Esophagus squamous epithelium (tissue), 5 donors: ENCODE data around the gene C2CD4D. TPM values are rescaled to one million over a fixed set of nuclear protein-coding genes. Genes with fewer than 3 reads are reported as not detected.

ENCODE experiments used
- DNase-seq: peaks from one replicate; lab custom pipeline; 2025; lab: John Stamatoyannopoulos, UW
- H3K27ac ChIP-seq, 4 donors: fragments of 200-600 bp; sonication (generic); one replicate each; pipeline ENCODE4 v1.5.1; 2016 to 2019; ENCODE audit warnings: mild to moderate bottlenecking in 1 of 4
- H3K27me3 ChIP-seq, 4 donors: fragments of 200-600 bp; sonication (generic); 1 replicate in 3 of 4; 2 replicates in 1 of 4; pipeline versions ENCODE4 v1.5.1 to v1.6.0; 2017 to 2021; ENCODE audit warnings: antibody characterized with exemption in 1 of 4
- H3K36me3 ChIP-seq, 3 donors: fragments of 200-600 bp; sonication (generic); one replicate each; pipeline ENCODE4 v1.5.1; 2016 to 2019
- H3K4me1 ChIP-seq, 3 donors: fragments of 200-600 bp; sonication (generic); one replicate each; pipeline ENCODE4 v1.5.1; 2017 to 2019
- H3K4me3 ChIP-seq, 4 donors: fragments of 200-600 bp; sonication (generic); 1 replicate in 3 of 4; 2 replicates in 1 of 4; pipeline ENCODE4 v1.5.1; 2016 to 2019; ENCODE audit warnings: mild to moderate bottlenecking in 2 of 4, moderate library complexity in 1 of 4
- H3K9me3 ChIP-seq, 3 donors: fragments of 200-600 bp; sonication (generic); one replicate each; pipeline ENCODE4 v1.5.1; 2016 to 2019
- POLR2A ChIP-seq, 4 donors: fragments of 450-650 bp; IDR thresholded peaks; one replicate each; pipeline ENCODE4 v1.6.1; 2017; ENCODE audit warnings: antibody characterized with exemption in 4 of 4, mild to moderate bottlenecking in 4 of 4, moderate library complexity in 3 of 4
- WGBS, 2 donors: methylation state at CpG; one replicate each; pipeline ENCODE4 v1.1.5; 2018; 5-methylcytosine and 5-hydroxymethylcytosine counted together
- intact Hi-C: fragments of 100-400 bp; cut with DNase I; formaldehyde crosslinking; loops from one replicate; pipeline ENCODE4 v1.15.0; 2022
- total RNA-seq, 4 donors: library from RNA; depleted of rRNA; stranded (reverse); fragments of >200 nt; gene quantifications; one replicate each; pipeline ENCODE4 v1.1.0, GENCODE V29; 2016
- TF ChIP-seq, protein P1 (sequence below), 6 experiments: fragments of 450-650 bp in 4 of 6; fragments of 200-600 bp in 2 of 6; sonication (generic) in 2 of 6; IDR thresholded peaks; one replicate each; pipeline ENCODE4 v1.5.1; 2016 to 2019; ENCODE audit warnings: antibody characterized with exemption in 6 of 6, mild to moderate bottlenecking in 4 of 6, moderate library complexity in 4 of 6
- donor health status: DM: yes; HTN: yes; CAD: no.

Gene C2CD4D
- total RNA-seq, 4 donors from 2014 or later = 0.22 to 0.38 TPM; not detected in 2

DNA sequence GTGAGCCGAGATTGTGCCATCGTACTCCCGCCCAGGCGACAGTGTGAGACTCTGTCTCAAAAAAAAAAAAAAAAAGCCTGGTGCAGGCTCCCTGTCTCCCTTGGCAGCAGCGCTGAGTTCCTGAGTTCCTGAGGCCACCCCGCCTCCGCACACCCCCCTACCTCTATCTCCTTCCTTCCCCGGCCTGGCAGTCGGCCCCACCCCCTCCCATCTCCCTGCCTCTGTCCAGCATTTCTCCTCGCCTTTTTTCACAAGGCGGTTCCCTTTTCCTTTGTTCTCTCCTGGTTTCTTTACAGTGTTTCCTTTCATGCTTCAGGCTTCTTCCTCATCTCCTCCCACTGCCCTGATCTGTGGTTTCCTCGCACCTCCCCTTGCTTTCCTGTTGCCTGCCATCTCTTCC is 10.7 kb downstream of the C2CD4D start:
- WGBS, 2 donors = 5 to 6% methylated on average over 10 to 12 of the region's 12 CpGs
- no peak overlapping the region for H3K4me3 ChIP-seq
- no peaks in the 10 kb centered on the region for H3K9me3 ChIP-seq
- no peak for TF ChIP-seq POLR2A (IDR thresholded peaks at IDR 0.05)
- TF ChIP-seq, protein P1, sequence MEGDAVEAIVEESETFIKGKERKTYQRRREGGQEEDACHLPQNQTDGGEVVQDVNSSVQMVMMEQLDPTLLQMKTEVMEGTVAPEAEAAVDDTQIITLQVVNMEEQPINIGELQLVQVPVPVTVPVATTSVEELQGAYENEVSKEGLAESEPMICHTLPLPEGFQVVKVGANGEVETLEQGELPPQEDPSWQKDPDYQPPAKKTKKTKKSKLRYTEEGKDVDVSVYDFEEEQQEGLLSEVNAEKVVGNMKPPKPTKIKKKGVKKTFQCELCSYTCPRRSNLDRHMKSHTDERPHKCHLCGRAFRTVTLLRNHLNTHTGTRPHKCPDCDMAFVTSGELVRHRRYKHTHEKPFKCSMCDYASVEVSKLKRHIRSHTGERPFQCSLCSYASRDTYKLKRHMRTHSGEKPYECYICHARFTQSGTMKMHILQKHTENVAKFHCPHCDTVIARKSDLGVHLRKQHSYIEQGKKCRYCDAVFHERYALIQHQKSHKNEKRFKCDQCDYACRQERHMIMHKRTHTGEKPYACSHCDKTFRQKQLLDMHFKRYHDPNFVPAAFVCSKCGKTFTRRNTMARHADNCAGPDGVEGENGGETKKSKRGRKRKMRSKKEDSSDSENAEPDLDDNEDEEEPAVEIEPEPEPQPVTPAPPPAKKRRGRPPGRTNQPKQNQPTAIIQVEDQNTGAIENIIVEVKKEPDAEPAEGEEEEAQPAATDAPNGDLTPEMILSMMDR (IDR thresholded peaks at IDR 0.05) = no peak
- no peaks in the 10 kb centered on the region for H3K36me3 ChIP-seq
- peaks cover 14 to 60% (median 16%) of the 10 kb centered on the region in 3 donors for H3K4me1 ChIP-seq
- DNase-seq = no peak
- H3K27ac ChIP-seq = peak overlapping the region in 2 of 4 donors; percentile 36 to 70
- intact Hi-C loops = no loop called here
- peaks cover 0 to 7% (median 0%) of the 10 kb centered on the region in 4 donors for H3K27me3 ChIP-seq

DNA sequence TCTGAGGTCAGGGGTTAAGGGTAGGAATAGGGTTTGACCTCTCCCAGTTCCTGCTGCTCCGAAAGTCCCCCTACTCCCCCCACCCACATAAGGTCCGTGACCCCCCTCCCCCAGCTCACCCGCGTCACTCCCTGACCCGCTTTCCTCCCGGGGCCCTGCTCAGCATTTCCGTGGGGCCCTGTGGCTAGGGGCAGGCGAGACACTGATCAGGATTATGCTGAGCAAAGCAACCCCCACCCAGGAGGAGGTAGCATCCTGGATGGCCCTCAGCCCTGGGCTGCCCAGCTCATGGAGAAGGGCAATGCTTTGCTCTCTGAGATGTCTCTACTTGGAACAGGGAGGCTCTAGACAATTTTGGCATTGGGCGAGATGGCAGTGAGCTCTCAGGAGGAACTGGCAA is 11.8 kb downstream of the C2CD4D start:
- Histone ChIP-seq H3K27ac (peak overlapping the region in 1 of 4 donors; percentile 21), H3K4me1 (peaks cover 14 to 50% (median 16%) of the 10 kb centered on the region in 3 donors), H3K9me3 (no peaks in the 10 kb centered on the region), H3K36me3 (no peaks in the 10 kb centered on the region), H3K27me3 (peaks cover 0 to 12% (median 0%) of the 10 kb centered on the region in 4 donors), H3K4me3 (no peak overlapping the region)
- no peak for DNase-seq
- 67% methylated on average over 2 of the region's 9 CpGs; no CpG with 5 or more reads in 1 of the 2 donors for WGBS, 2 donors
- intact Hi-C loops = no loop called here
- no peak for TF ChIP-seq POLR2A (IDR thresholded peaks at IDR 0.05)
- TF ChIP-seq, protein P1 (IDR thresholded peaks at IDR 0.05) = no peak

DNA sequence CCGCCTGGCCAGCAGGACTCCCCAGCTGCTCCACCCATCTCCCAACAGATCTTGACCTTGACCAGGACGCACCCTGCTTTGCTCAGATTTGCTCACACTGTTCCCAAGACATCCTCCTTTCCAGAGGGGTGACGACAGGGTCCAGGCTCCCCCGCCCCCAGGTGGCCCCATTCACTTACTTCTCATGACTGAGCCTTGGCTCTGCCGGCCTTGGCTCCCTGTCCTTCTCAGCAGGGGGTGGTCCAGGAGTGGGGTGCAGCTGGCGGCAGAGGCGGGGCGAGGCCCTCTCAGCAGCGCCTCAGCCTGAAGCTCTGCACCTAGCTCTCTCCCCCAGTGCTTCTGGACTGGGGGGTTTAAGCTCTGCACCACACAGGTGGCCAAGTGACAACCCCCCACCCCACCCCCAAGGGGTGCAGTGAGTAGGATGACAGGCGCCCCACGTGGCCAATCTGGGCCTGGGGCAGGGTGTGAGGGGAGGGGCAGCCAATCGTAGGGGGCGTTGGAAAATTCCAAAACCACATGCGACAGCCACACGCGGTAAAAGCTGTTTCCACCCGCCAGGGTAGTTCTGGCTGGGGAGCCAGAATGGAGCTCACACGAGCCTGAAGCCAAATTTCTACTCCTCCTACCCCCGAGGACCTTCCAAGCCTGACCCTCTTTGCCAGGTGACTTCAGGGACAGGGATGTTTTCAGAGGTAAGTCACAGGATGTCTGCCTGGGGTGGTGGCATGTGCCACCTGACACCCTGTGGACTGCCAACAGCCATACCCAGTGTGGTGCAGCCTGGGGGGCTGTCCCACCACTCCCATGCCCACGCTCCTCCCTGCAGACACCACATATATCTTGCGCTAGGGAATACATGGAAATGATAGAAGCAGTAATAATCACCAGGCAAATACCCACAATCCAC is 13.6 kb downstream of the C2CD4D start:
- intact Hi-C loops = no loop called here
- Histone ChIP-seq H3K4me1 (peaks cover 0 to 36% (median 10%) of the 10 kb centered on the region in 3 donors), H3K9me3 (no peaks in the 10 kb centered on the region), H3K36me3 (no peaks in the 10 kb centered on the region), H3K27ac (no peak overlapping the region), H3K27me3 (peaks cover 0 to 12% (median 0%) of the 10 kb centered on the region in 4 donors), H3K4me3 (peak overlapping the region in 1 of 4 donors; percentile 9)
- no peak for DNase-seq
- no peak for TF ChIP-seq POLR2A (IDR thresholded peaks at IDR 0.05)
- TF ChIP-seq, protein P1 (IDR thresholded peaks at IDR 0.05) = no peak
- 61 to 63% methylated on average over 13 of the region's 21 CpGs for WGBS, 2 donors

DNA sequence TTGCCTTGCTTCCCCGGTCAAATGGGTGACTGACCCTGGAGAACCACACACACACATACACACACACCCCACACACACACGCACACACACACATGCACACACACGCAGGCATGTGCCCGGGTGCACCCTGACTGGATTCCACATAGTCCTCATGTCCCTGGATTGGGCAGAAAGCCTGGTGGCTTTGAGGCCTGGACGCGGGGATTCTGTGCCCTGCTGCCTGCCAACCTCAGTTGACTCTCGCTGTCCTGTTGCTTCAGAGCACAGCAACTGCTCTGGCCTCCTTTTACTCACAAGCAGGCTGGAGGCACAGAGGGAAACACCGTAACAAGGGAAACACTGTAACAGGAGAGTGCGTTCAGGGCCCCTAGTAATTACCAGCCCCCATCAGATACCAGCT is 14.4 kb downstream of the C2CD4D start:
- no peak overlapping the region for H3K27ac ChIP-seq
- intact Hi-C loops = no loop called here
- 68 to 91% methylated on average over 4 to 7 of the region's 9 CpGs for WGBS, 2 donors
- no peaks in the 10 kb centered on the region for H3K9me3 ChIP-seq
- no peaks in the 10 kb centered on the region for H3K36me3 ChIP-seq
- TF ChIP-seq, protein P1 (IDR thresholded peaks at IDR 0.05) = no peak
- no peak for TF ChIP-seq POLR2A (IDR thresholded peaks at IDR 0.05)
- no peak for DNase-seq
- H3K4me1 ChIP-seq = peaks cover 0 to 36% (median 13%) of the 10 kb centered on the region in 3 donors
- H3K4me3 ChIP-seq = peak overlapping the region in 1 of 4 donors; percentile 9
- peaks cover 0 to 12% (median 0%) of the 10 kb centered on the region in 4 donors for H3K27me3 ChIP-seq

DNA sequence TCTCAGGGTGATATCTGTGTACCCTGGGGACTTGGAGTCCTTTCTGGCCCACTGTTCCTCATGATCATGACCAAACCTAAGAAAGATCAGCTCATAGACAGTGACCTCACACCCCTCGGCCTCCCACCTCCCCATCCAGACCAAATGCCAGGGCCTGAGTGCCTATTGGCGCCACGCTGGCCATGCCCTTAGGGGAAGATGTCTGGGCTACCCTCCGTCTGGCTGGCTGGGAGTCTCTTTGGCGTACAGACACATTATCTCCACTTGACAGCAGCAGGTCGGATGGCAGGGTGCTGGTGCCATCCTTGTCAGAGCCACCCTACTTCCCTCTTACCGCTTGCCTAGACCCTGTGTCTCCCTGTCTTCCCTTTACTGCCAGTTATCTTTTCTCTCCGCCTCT is 16.4 kb downstream of the C2CD4D start:
- no peak overlapping the region for H3K4me3 ChIP-seq
- WGBS, 2 donors = 63 to 80% methylated on average over 6 to 8 of the region's 8 CpGs
- DNase-seq = no peak
- no peaks in the 10 kb centered on the region for H3K9me3 ChIP-seq
- H3K36me3 ChIP-seq = no peaks in the 10 kb centered on the region
- no peak overlapping the region for H3K27ac ChIP-seq
- intact Hi-C loops = no loop called here
- TF ChIP-seq, protein P1 (IDR thresholded peaks at IDR 0.05) = no peak
- TF ChIP-seq POLR2A (IDR thresholded peaks at IDR 0.05) = no peak
- peaks cover 0 to 21% (median 16%) of the 10 kb centered on the region in 3 donors for H3K4me1 ChIP-seq
- peaks cover 0 to 12% (median 0%) of the 10 kb centered on the region in 4 donors for H3K27me3 ChIP-seq
